PC-3 (cell line): ENCODE results near the gene RIC1. TPM values are rescaled to one million over a fixed set of nuclear protein-coding genes. Genes with fewer than 3 reads are reported as not detected.
A peak's percentile ranks its signal among the peaks of the same experiment; 100 is the strongest.
"Not testable (repeated sequence)": the region's sequence is repeated elsewhere in the genome, so short reads cannot be mapped to it uniquely, and the experiment has no call there.

Experiments
- ATAC-seq: fragments of 200-7000 bp; cut with Tn5 transposase; 2 replicates; pipeline ENCODE4 v1.9.1; 2020; ENCODE audit warnings: mild to moderate bottlenecking, moderate library complexity
- BruUV-seq: library from RNA; stranded (reverse); fragments of 400-500 nt; replicated peaks from 2 replicates; lab custom pipeline; 2021; lab: Mats Ljungman, UMichigan
- CTCF ChIA-PET: fragments of 300-600 bp; sonication (Branson Sonifier 250); formaldehyde crosslinking; loops from one replicate; lab custom pipeline; 2022; ENCODE audit warnings: antibody characterized with exemption; lab: Charles Lee
- POLR2A ChIA-PET: fragments of 300-600 bp; sonication (Branson Sonifier 250); formaldehyde crosslinking; loops from one replicate; lab custom pipeline; 2022; ENCODE audit warnings: antibody characterized with exemption; ENCODE audit not compliant: unreplicated experiment; lab: Charles Lee
- DNase-seq: peaks from one replicate; pipeline ENCODE4 v3.0.0-alpha.2; 2015
- H2AFZ ChIP-seq: fragments of 300-600 bp; sonication (generic); 2 replicates; pipeline ENCODE4 v1.6.0; 2016; ENCODE audit warnings: antibody characterized with exemption, low read length
- H3F3A ChIP-seq: fragments of 300-600 bp; sonication (generic); one replicate; pipeline ENCODE4 v1.6.0; 2017; ENCODE audit warnings: antibody characterized with exemption, low read length, control low read depth, mild to moderate bottlenecking; ENCODE audit not compliant: unreplicated experiment
- H3K27ac ChIP-seq: fragments of 300-600 bp; sonication (generic); 2 replicates; pipeline ENCODE4 v1.5.1; 2016; ENCODE audit warnings: mild to moderate bottlenecking, low read length
- H3K27me3 ChIP-seq: fragments of 300-600 bp; sonication (generic); 2 replicates; pipeline ENCODE4 v1.6.1; 2016; ENCODE audit warnings: low read length, mixed read lengths
- H3K36me3 ChIP-seq: fragments of 300-600 bp; sonication (generic); 2 replicates; pipeline ENCODE4 v1.6.1; 2016; ENCODE audit warnings: low read depth, mixed run types, low read length, mixed read lengths
- H3K4me1 ChIP-seq: fragments of 300-600 bp; sonication (generic); 2 replicates; pipeline ENCODE4 v1.5.1; 2016; ENCODE audit warnings: low read length; ENCODE audit not compliant: insufficient read depth
- H3K4me2 ChIP-seq: fragments of 300-600 bp; sonication (generic); 2 replicates; pipeline ENCODE4 v1.6.0; 2016; ENCODE audit warnings: low read length
- H3K4me3 ChIP-seq: fragments of 300-600 bp; sonication (generic); 2 replicates; pipeline ENCODE4 v1.5.1; 2016; ENCODE audit warnings: mild to moderate bottlenecking, low read length, mixed read lengths
- H3K79me2 ChIP-seq: fragments of 300-600 bp; sonication (generic); 2 replicates; pipeline ENCODE4 v1.6.1; 2017; ENCODE audit warnings: low read length, mixed read lengths
- H3K9ac ChIP-seq: fragments of 300-600 bp; sonication (generic); 2 replicates; pipeline ENCODE4 v1.6.0; 2016; ENCODE audit warnings: mild to moderate bottlenecking, low read length
- H3K9me2 ChIP-seq: fragments of 300-600 bp; sonication (generic); replicated peaks from 2 replicates; pipeline ENCODE4 v1.6.1; 2016; ENCODE audit warnings: mixed run types, low read length, mixed read lengths
- H3K9me3 ChIP-seq: fragments of 300-600 bp; sonication (generic); 2 replicates; pipeline ENCODE4 v1.6.1; 2016; ENCODE audit warnings: low read length, mixed read lengths
- H4K20me1 ChIP-seq: fragments of 300-600 bp; sonication (generic); 2 replicates; pipeline ENCODE4 v1.6.1; 2016; ENCODE audit warnings: low read length, mixed read lengths
- EZH2 ChIP-seq: fragments of 300-600 bp; sonication (generic); IDR thresholded peaks from one replicate; pipeline ENCODE4 v1.6.1; 2017; ENCODE audit warnings: antibody characterized with exemption, mild to moderate bottlenecking, low read length; ENCODE audit not compliant: unreplicated experiment
- EZH2phosphoT487 ChIP-seq: fragments of 300-600 bp; sonication (generic); IDR thresholded peaks from 2 replicates; pipeline ENCODE4 v1.6.1; 2018; ENCODE audit warnings: mild to moderate bottlenecking, antibody characterized with exemption, low read length, borderline replicate concordance
- intact Hi-C: fragments of 100-400 bp; cut with micrococcal nuclease; formaldehyde crosslinking; loops from 2 replicates; pipeline ENCODE4 v1.9.0; 2023
- total RNA-seq: library from RNA; depleted of rRNA; stranded (reverse); fragments of >200 nt; gene quantifications from 2 replicates; pipeline ENCODE4 v1.2.3, GENCODE V29; 2014
- TF ChIP-seq, protein P1 (sequence below): fragments of 300-600 bp; sonication (generic); conservative IDR thresholded peaks from 2 replicates; pipeline ENCODE4 v1.5.1; 2017; ENCODE audit warnings: antibody characterized with exemption, low read depth, mild to moderate bottlenecking, low read length

Gene RIC1
- total RNA-seq, 1 experiment from 2014 or later, result 16.0 TPM

DNA sequence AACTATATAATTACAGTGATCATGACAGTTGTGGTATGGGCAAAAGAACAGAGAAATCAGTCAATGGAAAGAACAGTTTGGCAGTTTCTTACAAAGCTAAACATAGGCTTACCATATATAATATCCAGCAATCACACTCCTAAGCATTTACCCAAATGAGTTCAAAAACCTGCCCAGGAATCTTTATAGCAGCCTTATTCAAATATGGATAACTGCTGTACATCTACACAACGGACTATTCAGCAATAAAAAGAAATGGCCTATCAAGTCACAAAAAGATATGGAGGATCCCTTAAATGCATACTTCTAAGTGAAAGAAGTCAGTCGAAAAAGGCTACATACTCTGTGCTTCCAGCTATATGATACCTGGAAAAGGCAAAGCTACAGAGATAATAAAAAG is 167.4 kb downstream of the RIC1 start:
- no peak for ATAC-seq
- DNase-seq, result no peak
- POLR2A ChIA-PET, result no interaction called here
- no peaks in the 10 kb centered on the region for H3F3A ChIP-seq
- H3K36me3 ChIP-seq, result no peaks in the 10 kb centered on the region
- BruUV-seq, result no TSS peak
- H3K79me2 ChIP-seq, result no peaks in the 10 kb centered on the region
- no peaks in the 10 kb centered on the region for H4K20me1 ChIP-seq
- H3K27ac ChIP-seq, result no peak overlapping the region
- TF ChIP-seq, protein P1, sequence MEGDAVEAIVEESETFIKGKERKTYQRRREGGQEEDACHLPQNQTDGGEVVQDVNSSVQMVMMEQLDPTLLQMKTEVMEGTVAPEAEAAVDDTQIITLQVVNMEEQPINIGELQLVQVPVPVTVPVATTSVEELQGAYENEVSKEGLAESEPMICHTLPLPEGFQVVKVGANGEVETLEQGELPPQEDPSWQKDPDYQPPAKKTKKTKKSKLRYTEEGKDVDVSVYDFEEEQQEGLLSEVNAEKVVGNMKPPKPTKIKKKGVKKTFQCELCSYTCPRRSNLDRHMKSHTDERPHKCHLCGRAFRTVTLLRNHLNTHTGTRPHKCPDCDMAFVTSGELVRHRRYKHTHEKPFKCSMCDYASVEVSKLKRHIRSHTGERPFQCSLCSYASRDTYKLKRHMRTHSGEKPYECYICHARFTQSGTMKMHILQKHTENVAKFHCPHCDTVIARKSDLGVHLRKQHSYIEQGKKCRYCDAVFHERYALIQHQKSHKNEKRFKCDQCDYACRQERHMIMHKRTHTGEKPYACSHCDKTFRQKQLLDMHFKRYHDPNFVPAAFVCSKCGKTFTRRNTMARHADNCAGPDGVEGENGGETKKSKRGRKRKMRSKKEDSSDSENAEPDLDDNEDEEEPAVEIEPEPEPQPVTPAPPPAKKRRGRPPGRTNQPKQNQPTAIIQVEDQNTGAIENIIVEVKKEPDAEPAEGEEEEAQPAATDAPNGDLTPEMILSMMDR, result no peak
- TF ChIP-seq EZH2 (no peak), EZH2phosphoT487 (no peak)
- no peak overlapping the region for H2AFZ ChIP-seq
- no peak overlapping the region for H3K9ac ChIP-seq
- no peaks in the 10 kb centered on the region for H3K9me3 ChIP-seq
- CTCF ChIA-PET, result no interaction called here
- H3K4me2 ChIP-seq, result no peak overlapping the region
- no peak overlapping the region for H3K4me3 ChIP-seq
- intact Hi-C loops, result loop anchor here (5.0 kb wide), 3 partner anchors 81 to 511 kb away; no protein-coding TSS in a partner anchor
- H3K9me2 ChIP-seq, result no peaks in the 10 kb centered on the region
- H3K4me1 ChIP-seq, result peaks cover 9% of the 10 kb centered on the region
- H3K27me3 ChIP-seq, result no peaks in the 10 kb centered on the region

GRCh38 chr9:5798581-5798980 is 169.7 kb downstream of the RIC1 start:
- no peak for ATAC-seq
- no peak for DNase-seq
- POLR2A ChIA-PET, result no interaction called here
- no peaks in the 10 kb centered on the region for H3K27me3 ChIP-seq
- TF ChIP-seq EZH2phosphoT487 (no peak), EZH2 (no peak)
- TF ChIP-seq, protein P1, result no peak
- no peak overlapping the region for H3K4me3 ChIP-seq
- H3K9me3 ChIP-seq, result no peaks in the 10 kb centered on the region
- CTCF ChIA-PET, result interaction anchor here (0.7 to 1.1 kb wide), 4 partner anchors 34 to 256 kb away, joined by 4 to 6 read pairs (median 5); partner anchors contain the start of gene ERMP1
- H3K27ac ChIP-seq, result no peak overlapping the region
- no peak overlapping the region for H3K4me2 ChIP-seq
- H2AFZ ChIP-seq, result no peak overlapping the region
- peaks cover 18% of the 10 kb centered on the region for H3K4me1 ChIP-seq
- H3K36me3 ChIP-seq, result no peaks in the 10 kb centered on the region
- H3K9ac ChIP-seq, result no peak overlapping the region
- no peaks in the 10 kb centered on the region for H3K9me2 ChIP-seq
- intact Hi-C loops, result loop anchor here (2.0 to 5.0 kb wide), 4 partner anchors 79 to 509 kb away; no protein-coding TSS in a partner anchor
- H3F3A ChIP-seq, result no peaks in the 10 kb centered on the region
- BruUV-seq, result no TSS peak
- H4K20me1 ChIP-seq, result no peaks in the 10 kb centered on the region
- H3K79me2 ChIP-seq, result no peaks in the 10 kb centered on the region

GRCh38 chr9:5799314-5799713 is 170.4 kb downstream of the RIC1 start:
- H3K27ac ChIP-seq, result no peak overlapping the region
- H3K9ac ChIP-seq, result no peak overlapping the region
- intact Hi-C loops, result loop anchor here (1.0 to 5.0 kb wide), 5 partner anchors 34 to 508 kb away; partner anchors contain the start of gene ERMP1
- ChIA-PET POLR2A (interaction anchor here (0.7 kb wide), 1 partner anchor 81 kb away, joined by 4 read pairs; no protein-coding TSS in a partner anchor), CTCF (interaction anchor here (0.7 to 1.1 kb wide), 4 partner anchors 33 to 255 kb away, joined by 4 to 6 read pairs (median 5); partner anchors contain the start of gene ERMP1)
- no peak overlapping the region for H3K4me3 ChIP-seq
- H4K20me1 ChIP-seq, result no peaks in the 10 kb centered on the region
- DNase-seq (peak; percentile 75), ATAC-seq (peak; percentile 72)
- no peaks in the 10 kb centered on the region for H3K9me2 ChIP-seq
- H2AFZ ChIP-seq, result peak overlapping the region; percentile 24
- H3K4me2 ChIP-seq, result peak overlapping the region; percentile 59; the same call in 1 of the 2 replicates
- no peaks in the 10 kb centered on the region for H3K79me2 ChIP-seq
- BruUV-seq, result no TSS peak
- no peaks in the 10 kb centered on the region for H3K36me3 ChIP-seq
- no peaks in the 10 kb centered on the region for H3K27me3 ChIP-seq
- TF ChIP-seq, protein P1, result peak; percentile 87
- no peak for TF ChIP-seq EZH2phosphoT487
- H3K9me3 ChIP-seq, result no peaks in the 10 kb centered on the region
- H3F3A ChIP-seq, result no peaks in the 10 kb centered on the region
- H3K4me1 ChIP-seq, result peaks cover 18% of the 10 kb centered on the region

DNA sequence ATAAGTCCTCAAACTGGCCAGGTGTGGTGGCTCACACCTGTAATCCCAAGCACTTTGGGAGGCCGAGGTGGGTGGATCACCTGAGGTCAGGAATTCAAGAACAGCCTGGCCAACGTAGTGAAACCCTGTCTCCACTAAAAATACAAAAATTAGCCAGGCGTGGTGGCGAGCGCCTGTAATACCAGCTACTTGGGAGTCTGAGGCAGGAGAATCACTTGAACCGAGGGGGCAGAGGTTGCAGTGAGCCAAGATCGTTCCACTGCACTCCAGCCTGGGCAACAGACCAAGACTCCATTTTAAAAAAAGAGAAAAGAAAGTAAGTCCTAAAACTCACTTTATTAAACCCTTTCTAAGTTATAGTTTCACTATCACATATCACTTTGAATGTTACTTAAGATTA is 171.5 kb downstream of the RIC1 start:
- H3K36me3 ChIP-seq, H3K27me3 ChIP-seq, H3F3A ChIP-seq, H3K9me3 ChIP-seq, BruUV-seq, POLR2A ChIA-PET, H3K27ac ChIP-seq, H3K4me2 ChIP-seq, DNase-seq, H2AFZ ChIP-seq, H3K79me2 ChIP-seq, ATAC-seq, CTCF ChIA-PET, H4K20me1 ChIP-seq, H3K4me3 ChIP-seq, H3K9me2 ChIP-seq, intact Hi-C loops, H3K9ac ChIP-seq: not testable (repeated sequence)
- H3K4me1 ChIP-seq, result peaks cover 18% of the 10 kb centered on the region
